ENCODE results near the gene LCE1F. TPM values are rescaled to one million over a fixed set of nuclear protein-coding genes. Genes with fewer than 3 reads are reported as not detected.

Gene LCE1F
- total RNA-seq, 1 donor from 2014 or later = not detected

DNA sequence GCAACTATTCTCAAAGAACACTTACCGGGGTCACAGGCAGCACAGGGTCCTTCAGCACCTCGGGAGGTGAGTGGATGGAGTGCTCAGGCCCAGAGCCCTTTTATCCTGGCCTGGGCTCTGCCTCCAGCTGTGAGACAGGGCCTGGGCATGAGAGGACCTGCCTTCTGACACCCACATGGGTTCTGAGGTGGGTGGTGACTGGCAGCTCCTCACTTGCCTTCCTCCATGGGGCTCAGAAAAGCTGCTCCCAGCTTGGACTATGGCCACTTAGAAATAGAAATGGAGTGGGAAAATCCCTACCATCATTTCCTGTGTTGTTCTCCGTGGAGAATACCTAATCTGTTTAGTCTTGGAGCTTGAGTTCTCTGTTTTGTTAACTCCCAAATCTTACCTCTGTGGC lies 31.6 kb downstream of the LCE1F start, which contains the start of gene LCE1C:
Gene LCE1C (minus strand): TSS at position 76 of the 400 bp plus-strand sequence. CDS start 1,173 bp downstream, outside the sequence.
- peak; percentile 43 for FAIRE-seq
- H3K36me3 ChIP-seq (ENCODE audit: control insufficient read depth, insufficient read depth, low read length) = no peaks in the 10 kb centered on the region
- H3K4me3 ChIP-seq (ENCODE audit: low read depth, low read length) = no peak within 1 kb of the TSS
- TF ChIP-seq CTCF (IDR thresholded peaks at IDR 0.05; ENCODE audit: insufficient read depth, low read length, severe bottlenecking) = no peak
- DNase-seq (ENCODE audit: low read depth) = peak; percentile 89
- H3K27me3 ChIP-seq (ENCODE audit: control insufficient read depth, insufficient read depth, low read length) = no peaks in the 10 kb centered on the region

GRCh38 chr1:152811050-152811449 lies 36.1 kb downstream of the LCE1F start:
- no peak for TF ChIP-seq CTCF (IDR thresholded peaks at IDR 0.05; ENCODE audit: insufficient read depth, low read length, severe bottlenecking)
- H3K27me3 ChIP-seq (ENCODE audit: control insufficient read depth, insufficient read depth, low read length) = no peaks in the 10 kb centered on the region
- H3K36me3 ChIP-seq (ENCODE audit: control insufficient read depth, insufficient read depth, low read length) = no peaks in the 10 kb centered on the region
- peak; percentile 86 for DNase-seq (ENCODE audit: low read depth)
- FAIRE-seq = peak; percentile 7
- no peak overlapping the region for H3K4me3 ChIP-seq (ENCODE audit: low read depth, low read length)

- H3K27me3 ChIP-seq (ENCODE audit: control insufficient read depth, insufficient read depth, low read length) = no peaks in the 10 kb centered on the region
- DNase-seq (ENCODE audit: low read depth) (no peak), FAIRE-seq (no peak)
These were observed 36.7 kb downstream of the LCE1F start, which contains the start of gene LCE1B for GRCh38 chr1:152811671-152812070. Gene LCE1B (plus strand): TSS chr1:152811971. CDS start chr1:152812447, 476 bp downstream.

DNA sequence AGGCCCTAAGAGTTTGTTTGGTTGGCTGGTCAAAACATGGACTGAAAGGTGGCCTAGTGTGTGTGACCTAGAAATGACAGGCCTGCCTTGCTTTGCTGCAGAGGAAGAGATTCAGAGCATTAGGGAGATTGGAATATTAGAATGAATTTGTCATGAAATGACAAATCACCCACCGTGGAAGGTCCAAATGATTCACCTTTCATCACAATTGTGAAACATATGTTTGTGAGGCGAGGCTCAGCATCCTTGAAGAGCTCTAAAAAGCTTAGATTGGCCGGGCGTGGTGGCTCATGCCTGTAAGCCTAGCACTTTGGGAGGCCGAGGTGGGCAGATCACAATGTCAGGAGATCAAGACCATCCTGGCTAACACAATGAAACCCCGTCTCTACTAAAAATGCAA lies 42.4 kb downstream of the LCE1F start:
- Histone ChIP-seq H3K36me3 (ENCODE audit: control insufficient read depth, insufficient read depth, low read length) (no peaks in the 10 kb centered on the region), H3K27me3 (ENCODE audit: control insufficient read depth, insufficient read depth, low read length) (no peaks in the 10 kb centered on the region), H3K4me3 (ENCODE audit: low read depth, low read length) (no peak overlapping the region)
- TF ChIP-seq CTCF (IDR thresholded peaks at IDR 0.05; ENCODE audit: insufficient read depth, low read length, severe bottlenecking) = no peak
- FAIRE-seq = no peak
- DNase-seq (ENCODE audit: low read depth) = peak; percentile 86

More at GRCh38 chr1:152811671-152812070, 36.7 kb downstream of the LCE1F start, which contains the start of gene LCE1B:
- Histone ChIP-seq H3K36me3 (ENCODE audit: control insufficient read depth, insufficient read depth, low read length) (no peaks in the 10 kb centered on the region), H3K4me3 (ENCODE audit: low read depth, low read length) (no peak within 1 kb of the TSS)
- no peak for TF ChIP-seq CTCF (IDR thresholded peaks at IDR 0.05; ENCODE audit: insufficient read depth, low read length, severe bottlenecking)

- no peak for DNase-seq (ENCODE audit: low read depth)
- Histone ChIP-seq H3K27me3 (ENCODE audit: control insufficient read depth, insufficient read depth, low read length) (peaks cover 6% of the 10 kb centered on the region), H3K4me3 (ENCODE audit: low read depth, low read length) (no peak overlapping the region), H3K36me3 (ENCODE audit: control insufficient read depth, insufficient read depth, low read length) (no peaks in the 10 kb centered on the region)
- FAIRE-seq = no peak
- TF ChIP-seq CTCF (IDR thresholded peaks at IDR 0.05; ENCODE audit: insufficient read depth, low read length, severe bottlenecking) = no peak
These were observed 48.4 kb downstream of the LCE1F start for GRCh38 chr1:152823294-152823693.

- peak; percentile 69 for DNase-seq (ENCODE audit: low read depth)
- no peak for TF ChIP-seq CTCF (IDR thresholded peaks at IDR 0.05; ENCODE audit: insufficient read depth, low read length, severe bottlenecking)
- FAIRE-seq = no peak
These were observed 50.0 kb downstream of the LCE1F start for GRCh38 chr1:152824964-152825363.

More at GRCh38 chr1:152824964-152825363, 50.0 kb downstream of the LCE1F start:
- Histone ChIP-seq H3K27me3 (ENCODE audit: control insufficient read depth, insufficient read depth, low read length) (peaks cover 6% of the 10 kb centered on the region), H3K36me3 (ENCODE audit: control insufficient read depth, insufficient read depth, low read length) (no peaks in the 10 kb centered on the region), H3K4me3 (ENCODE audit: low read depth, low read length) (no peak overlapping the region)

Measured in bronchial epithelial cell (primary cell).